PFSK-1 (cell line): ENCODE data around the gene WWC1.

ENCODE experiments used
- FOXP2 ChIP-seq: optimal IDR thresholded peaks from 2 replicates; pipeline ENCODE3; 2011; ENCODE audit warnings: borderline replicate concordance, control low read depth, inconsistent platforms; ENCODE audit not compliant: insufficient read depth; ENCODE audit errors: extremely low read length, extremely low read depth
- POLR2AphosphoS5 ChIP-seq: IDR thresholded peaks from 2 replicates; pipeline ENCODE4 v1.6.1; 2012; ENCODE audit warnings: low read depth, mild to moderate bottlenecking, control low read depth, low read length, moderate library complexity
- SIN3A ChIP-seq: IDR thresholded peaks from 2 replicates; pipeline ENCODE4 v1.6.1; 2012; ENCODE audit warnings: mild to moderate bottlenecking, low read length, moderate library complexity, borderline replicate concordance; ENCODE audit not compliant: insufficient read depth
- TAF1 ChIP-seq: IDR thresholded peaks from 2 replicates; pipeline ENCODE4 v1.6.1; 2012; ENCODE audit warnings: low read length, control low read depth, borderline replicate concordance; ENCODE audit not compliant: insufficient read depth
- TF ChIP-seq, protein P1 (sequence below), 2 experiments: IDR thresholded peaks; 2 replicates each; pipeline versions ENCODE4 v1.6.1 to v1.8.0; 2011 to 2012; ENCODE audit warnings: low read depth in 2 of 2, low read length in 2 of 2, control low read depth in 1 of 2, inconsistent platforms in 1 of 2, mild to moderate bottlenecking in 1 of 2, moderate library complexity in 1 of 2; ENCODE audit not compliant: insufficient read depth in 1 of 2

- TF ChIP-seq, protein P1, sequence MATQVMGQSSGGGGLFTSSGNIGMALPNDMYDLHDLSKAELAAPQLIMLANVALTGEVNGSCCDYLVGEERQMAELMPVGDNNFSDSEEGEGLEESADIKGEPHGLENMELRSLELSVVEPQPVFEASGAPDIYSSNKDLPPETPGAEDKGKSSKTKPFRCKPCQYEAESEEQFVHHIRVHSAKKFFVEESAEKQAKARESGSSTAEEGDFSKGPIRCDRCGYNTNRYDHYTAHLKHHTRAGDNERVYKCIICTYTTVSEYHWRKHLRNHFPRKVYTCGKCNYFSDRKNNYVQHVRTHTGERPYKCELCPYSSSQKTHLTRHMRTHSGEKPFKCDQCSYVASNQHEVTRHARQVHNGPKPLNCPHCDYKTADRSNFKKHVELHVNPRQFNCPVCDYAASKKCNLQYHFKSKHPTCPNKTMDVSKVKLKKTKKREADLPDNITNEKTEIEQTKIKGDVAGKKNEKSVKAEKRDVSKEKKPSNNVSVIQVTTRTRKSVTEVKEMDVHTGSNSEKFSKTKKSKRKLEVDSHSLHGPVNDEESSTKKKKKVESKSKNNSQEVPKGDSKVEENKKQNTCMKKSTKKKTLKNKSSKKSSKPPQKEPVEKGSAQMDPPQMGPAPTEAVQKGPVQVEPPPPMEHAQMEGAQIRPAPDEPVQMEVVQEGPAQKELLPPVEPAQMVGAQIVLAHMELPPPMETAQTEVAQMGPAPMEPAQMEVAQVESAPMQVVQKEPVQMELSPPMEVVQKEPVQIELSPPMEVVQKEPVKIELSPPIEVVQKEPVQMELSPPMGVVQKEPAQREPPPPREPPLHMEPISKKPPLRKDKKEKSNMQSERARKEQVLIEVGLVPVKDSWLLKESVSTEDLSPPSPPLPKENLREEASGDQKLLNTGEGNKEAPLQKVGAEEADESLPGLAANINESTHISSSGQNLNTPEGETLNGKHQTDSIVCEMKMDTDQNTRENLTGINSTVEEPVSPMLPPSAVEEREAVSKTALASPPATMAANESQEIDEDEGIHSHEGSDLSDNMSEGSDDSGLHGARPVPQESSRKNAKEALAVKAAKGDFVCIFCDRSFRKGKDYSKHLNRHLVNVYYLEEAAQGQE (IDR thresholded peaks at IDR 0.05; ENCODE audit: insufficient read depth in 1 of 2, low read depth in 2 of 2, low read length in 2 of 2), result no peak
- TF ChIP-seq TAF1, result no peak
- TF ChIP-seq POLR2AphosphoS5, result no peak
- no peak for TF ChIP-seq FOXP2
- no peak for TF ChIP-seq SIN3A
Observed at GRCh38 chr5:168415401-168415800, 124.0 kb downstream of the WWC1 start.
